HepG2 (cell line): Measurements from ENCODE around the gene DCP1B. TPM values are rescaled to one million over a fixed set of nuclear protein-coding genes. Genes with fewer than 3 reads are reported as not detected.

Experiments used
- AFF4 ChIP-seq: sonication (generic); formaldehyde crosslinking; IDR thresholded peaks from 2 replicates; pipeline ENCODE4 v1.4.0; 2020; ENCODE audit warnings: missing genetic modification reagents
- CBX2 ChIP-seq, 2 experiments: fragments of 200-600 bp in 1 of 2; sonication (generic); formaldehyde crosslinking in 1 of 2; IDR thresholded peaks; 2 replicates each; pipeline versions ENCODE4 v1.7.0 to v1.8.1; 2018 to 2022; ENCODE audit warnings: low read depth in 2 of 2, low read length in 1 of 2, mild to moderate bottlenecking in 1 of 2, missing genetic modification reagents in 1 of 2
- ELF3 ChIP-seq: IDR thresholded peaks from 2 replicates; pipeline ENCODE4 v1.6.1; 2016; ENCODE audit warnings: missing genetic modification reagents, missing compliant biosample characterization
- MXD1 ChIP-seq: sonication (generic); formaldehyde crosslinking; IDR thresholded peaks from 2 replicates; pipeline ENCODE4 v1.4.0; 2020; ENCODE audit warnings: mild to moderate bottlenecking, missing genetic modification reagents
- MYC ChIP-seq: sonication (generic); formaldehyde crosslinking; IDR thresholded peaks from 2 replicates; pipeline ENCODE4 v1.9.0; 2021; ENCODE audit warnings: missing genetic modification reagents, borderline replicate concordance
- PRDM10 ChIP-seq: sonication (generic); formaldehyde crosslinking; IDR thresholded peaks from 2 replicates; pipeline ENCODE4 v1.4.0; 2020; ENCODE audit warnings: low read depth, missing genetic modification reagents
- REL ChIP-seq: sonication (generic); formaldehyde crosslinking; conservative IDR thresholded peaks from 2 replicates; pipeline ENCODE4 v1.8.0; 2022; ENCODE audit warnings: mild to moderate bottlenecking, missing genetic modification reagents, moderate library complexity
- SMC3 ChIP-seq: IDR thresholded peaks from 2 replicates; pipeline ENCODE4 v1.6.1; 2011; ENCODE audit warnings: low read length, improper control_type of control experiment
- SPEN ChIP-seq: sonication (generic); formaldehyde crosslinking; IDR thresholded peaks from 2 replicates; pipeline ENCODE4 v1.5.1; 2020; ENCODE audit warnings: low read depth, mild to moderate bottlenecking, missing genetic modification reagents
- ZHX2 ChIP-seq, 2 experiments: sonication (generic) in 1 of 2; formaldehyde crosslinking in 1 of 2; IDR thresholded peaks; 2 replicates each; pipeline versions ENCODE4 v1.6.1 to v1.9.0; 2014 to 2022; ENCODE audit warnings: antibody characterized with exemption in 1 of 2, borderline replicate concordance in 1 of 2, inconsistent platforms in 1 of 2, low read depth in 1 of 2, missing genetic modification reagents in 1 of 2
- ZNF597 ChIP-seq: sonication (generic); formaldehyde crosslinking; IDR thresholded peaks from 2 replicates; pipeline ENCODE4 v1.5.0; 2020; ENCODE audit warnings: missing genetic modification reagents
- polyA plus RNA-seq, 8 experiments: library from polyadenylated mRNA; depleted of rRNA in 3 of 8; stranded (reverse) in 7 of 8; unstranded in 1 of 8; fragments of >200 nt; fragmentation: Illumina TruSeq in 4 of 8; extraction: Trizol in 4 of 8; gene quantifications; 2 replicates each; pipeline versions ENCODE4 v1.2.1 to v1.2.3, GENCODE V29; 2011 to 2016; ENCODE audit warnings: low read depth in 4 of 8, missing spikeins in 1 of 8, mixed read lengths in 1 of 8; ENCODE audit not compliant: insufficient read depth in 1 of 8
- total RNA-seq, 5 experiments: library from RNA; depleted of rRNA; stranded (reverse); fragments of >200 nt; fragmentation: Illumina TruSeq; extraction: Trizol; gene quantifications; 2 replicates each; pipeline ENCODE4 v1.2.3, GENCODE V29; 2016; ENCODE audit warnings: low read depth in 1 of 5

The DCP1B gene
- total and polyA plus RNA-seq, 2 of the 13 experiments (the other 11 are each of a cell fraction or from before 2014, with no cell fraction given): 11.4 to 27.2 TPM

GRCh38 chr12:2004113-2004929, at the start of gene DCP1B (continued):
- TF ChIP-seq PRDM10 (CRISPR knock-in tag): peak; percentile 87; the same call in 1 of the 2 replicates
- 0 out of 2 replicates have a peak, but pooled peaks have one; percentile 31 for TF ChIP-seq REL (CRISPR knock-in tag)
- peak; percentile 87 for TF ChIP-seq MXD1 (CRISPR knock-in tag)
- peak; percentile 95 for TF ChIP-seq SPEN (CRISPR knock-in tag)
- peak; percentile 72 for TF ChIP-seq ZHX2 (IDR thresholded peaks at IDR 0.05; ENCODE audit: low read depth)
- TF ChIP-seq ZHX2 (CRISPR knock-in tag; IDR thresholded peaks at IDR 0.05; ENCODE audit: borderline replicate concordance): no peak
- 0 out of 2 replicates have a peak, but pooled peaks have one; percentile 59 for TF ChIP-seq AFF4 (CRISPR knock-in tag)
- peak; percentile 79 for TF ChIP-seq ELF3 (CRISPR knock-in tag)
- TF ChIP-seq CBX2 (IDR thresholded peaks at IDR 0.05; ENCODE audit: low read depth, low read length): no peak
- 0 out of 2 replicates have a peak, but pooled peaks have one; percentile 58 for TF ChIP-seq CBX2 (CRISPR knock-in tag; IDR thresholded peaks at IDR 0.05; ENCODE audit: low read depth)
- TF ChIP-seq MYC: peak; percentile 92
- no peak for TF ChIP-seq SMC3
- no peak for TF ChIP-seq ZNF597
